Measurements from ENCODE around the gene PLPP2.
"Not testable (repeated sequence)": the region's sequence is repeated elsewhere in the genome, so short reads cannot be mapped to it uniquely, and the experiment has no call there.

Gene PLPP2

DNA sequence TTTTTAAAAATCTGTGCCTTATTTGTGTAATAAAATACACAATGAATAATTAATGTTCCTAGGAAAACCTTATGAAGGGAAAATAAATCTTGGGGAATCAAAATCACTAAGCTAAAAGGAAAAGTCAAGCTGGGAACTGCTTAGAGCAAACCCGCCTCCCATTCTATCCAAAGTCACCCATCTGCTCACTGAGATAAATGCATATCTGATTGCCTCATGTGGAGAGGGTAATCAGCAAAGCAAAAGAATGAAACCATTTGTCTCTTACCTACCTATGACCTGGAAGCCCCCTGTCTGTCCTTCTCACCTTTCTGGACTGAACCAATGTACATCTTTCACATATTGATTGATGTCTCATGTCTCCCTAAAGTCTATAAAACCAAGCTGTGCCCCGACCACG is 34.4 kb downstream of the PLPP2 start:
- not testable (repeated sequence) for DNase-seq

DNA sequence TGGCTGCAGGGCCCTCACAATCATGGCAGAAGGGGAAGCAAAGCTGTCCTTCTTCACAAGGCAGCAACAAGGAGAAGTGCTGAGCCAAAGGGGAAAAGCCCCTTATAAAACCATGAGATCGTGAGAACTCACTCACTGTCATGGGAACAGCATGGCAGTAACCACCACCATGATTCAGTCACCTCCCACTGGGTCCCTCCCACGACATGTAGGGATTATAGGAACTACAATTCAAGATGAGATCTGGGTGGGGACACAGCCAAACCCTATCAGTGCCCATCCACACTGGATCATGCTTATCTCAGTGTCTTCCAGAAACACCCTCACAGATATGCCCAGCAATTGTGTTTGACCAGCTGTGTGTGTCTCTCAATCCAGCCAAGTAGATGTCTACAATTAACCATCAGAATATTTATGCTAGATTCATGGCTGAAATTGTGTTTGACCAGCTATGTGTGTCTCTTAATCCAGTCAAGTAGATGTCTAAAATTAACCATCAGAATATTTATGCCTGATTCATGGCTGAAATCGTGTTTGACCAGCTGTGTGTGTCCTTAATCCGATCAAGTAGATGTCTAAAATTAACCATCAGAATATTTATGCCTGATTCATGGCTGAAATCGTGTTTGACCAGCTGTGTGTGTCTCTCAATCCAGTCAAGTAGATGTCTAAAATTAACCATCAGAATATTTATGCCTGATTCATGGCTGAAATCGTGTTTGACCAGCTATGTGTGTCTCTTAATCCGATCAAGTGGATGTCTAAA is 38.6 kb downstream of the PLPP2 start:
- not testable (repeated sequence) for DNase-seq

DNA sequence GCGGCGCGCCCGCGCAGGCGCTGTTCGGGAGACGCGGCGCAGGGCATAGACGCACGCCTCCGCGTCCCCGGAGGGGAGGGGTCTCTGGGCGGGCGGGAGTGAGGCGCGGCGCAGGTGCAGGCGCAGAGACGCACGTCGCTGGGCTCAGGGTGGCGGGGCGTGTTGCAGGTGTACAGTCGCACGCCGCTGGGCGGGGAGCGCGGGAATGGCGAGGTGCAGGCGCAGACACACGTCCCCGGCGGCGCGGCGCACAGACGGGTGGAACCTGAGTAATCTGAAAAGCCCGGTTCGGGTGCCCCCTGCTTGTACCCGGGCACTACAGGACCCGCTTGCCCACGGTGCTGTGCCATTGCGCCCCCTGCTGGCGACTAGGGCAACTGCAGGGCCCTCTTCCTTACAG is 44.7 kb downstream of the PLPP2 start:
- DNase-seq = no peak

DNA sequence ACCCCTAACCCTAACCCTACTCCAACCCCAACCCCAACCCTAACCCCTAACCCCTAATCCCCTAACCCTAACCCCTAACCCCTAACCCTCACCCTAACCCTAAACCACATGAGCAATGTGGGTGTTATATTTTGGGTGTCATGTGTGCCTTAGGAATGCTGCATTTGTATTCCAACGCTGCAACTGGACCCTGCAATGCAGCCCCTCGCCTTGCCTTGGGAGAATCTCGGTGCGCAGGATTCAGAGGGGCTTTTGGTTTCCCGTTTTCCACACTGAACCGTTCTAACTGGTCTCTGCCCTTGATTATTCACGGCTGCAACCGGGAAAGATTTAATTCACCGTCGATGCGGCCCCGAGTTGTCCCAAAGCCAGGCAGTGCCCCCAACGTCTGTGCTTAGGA is 45.3 kb downstream of the PLPP2 start:
- not testable (repeated sequence) for DNase-seq

DNA sequence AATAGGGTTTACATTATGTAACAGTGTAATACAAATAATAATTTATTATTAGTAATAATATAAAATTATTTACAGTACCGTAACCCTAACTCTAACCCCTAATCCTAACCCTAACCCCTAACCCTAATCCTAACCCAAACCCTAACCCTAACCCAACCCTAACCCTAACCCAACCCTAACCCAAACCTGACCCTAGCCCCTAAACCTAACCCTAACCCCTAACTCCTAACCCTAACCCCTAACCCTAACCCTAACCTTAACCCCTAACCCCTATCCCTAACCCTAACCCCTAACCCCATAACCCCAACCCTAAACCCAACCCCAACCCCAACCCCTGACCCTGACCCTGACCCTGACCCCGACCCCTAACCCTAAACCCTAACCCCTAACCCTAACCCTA is 45.7 kb downstream of the PLPP2 start:
- no peak for DNase-seq
